ENCODE results near the gene CACNG3. TPM values are rescaled to one million over a fixed set of nuclear protein-coding genes. Genes with fewer than 3 reads are reported as not detected.

CACNG3 gene
- total and polyA plus RNA-seq, 2 experiments from 2014 or later = not detected

DNA sequence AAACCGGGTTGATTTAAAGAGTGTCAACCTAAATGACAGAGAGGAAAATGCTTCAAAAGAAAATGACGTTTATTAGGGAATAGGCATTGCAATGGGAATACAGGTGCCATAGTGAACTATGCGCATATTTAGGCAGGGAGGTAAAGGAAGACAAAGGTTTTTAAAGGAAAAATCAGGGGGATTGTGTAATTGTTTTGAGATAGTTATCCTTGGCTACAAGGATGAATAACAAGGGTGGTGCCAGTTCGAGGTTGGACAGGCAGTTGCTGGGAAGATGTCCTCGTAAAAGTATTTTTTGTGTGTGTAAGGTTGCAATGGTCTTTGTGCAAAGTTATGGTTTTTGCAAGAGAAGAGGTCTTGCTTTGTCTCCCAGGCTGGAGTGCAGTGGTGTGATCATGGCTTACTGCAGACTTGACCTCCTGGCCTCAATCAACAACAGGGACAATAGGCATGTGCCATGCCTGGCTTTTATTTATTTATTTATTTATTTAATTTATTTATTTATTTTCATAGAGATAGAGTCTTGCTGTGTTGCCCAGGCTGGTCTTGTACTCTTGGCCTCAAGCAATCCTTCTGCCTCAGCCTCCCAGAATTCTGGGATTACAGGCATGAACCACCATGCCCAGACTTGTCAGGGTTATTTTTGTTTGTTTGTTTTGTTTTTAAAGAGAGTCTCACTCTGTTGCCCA is 63.1 kb downstream of the CACNG3 start:
- Histone ChIP-seq H3K9me3 (ENCODE audit: low read depth) (no peaks in the 10 kb centered on the region), H3K36me3 (no peaks in the 10 kb centered on the region), H3K4me3 (no peak overlapping the region), H3K27ac (no peak overlapping the region), H3K4me1 (ENCODE audit: low read depth) (no peaks in the 10 kb centered on the region), H3K27me3 (no peaks in the 10 kb centered on the region)
- DNase-seq (ENCODE audit: low read depth in 1 of 2, low spot score in 1 of 2) = no peak
- TF ChIP-seq, protein P1, sequence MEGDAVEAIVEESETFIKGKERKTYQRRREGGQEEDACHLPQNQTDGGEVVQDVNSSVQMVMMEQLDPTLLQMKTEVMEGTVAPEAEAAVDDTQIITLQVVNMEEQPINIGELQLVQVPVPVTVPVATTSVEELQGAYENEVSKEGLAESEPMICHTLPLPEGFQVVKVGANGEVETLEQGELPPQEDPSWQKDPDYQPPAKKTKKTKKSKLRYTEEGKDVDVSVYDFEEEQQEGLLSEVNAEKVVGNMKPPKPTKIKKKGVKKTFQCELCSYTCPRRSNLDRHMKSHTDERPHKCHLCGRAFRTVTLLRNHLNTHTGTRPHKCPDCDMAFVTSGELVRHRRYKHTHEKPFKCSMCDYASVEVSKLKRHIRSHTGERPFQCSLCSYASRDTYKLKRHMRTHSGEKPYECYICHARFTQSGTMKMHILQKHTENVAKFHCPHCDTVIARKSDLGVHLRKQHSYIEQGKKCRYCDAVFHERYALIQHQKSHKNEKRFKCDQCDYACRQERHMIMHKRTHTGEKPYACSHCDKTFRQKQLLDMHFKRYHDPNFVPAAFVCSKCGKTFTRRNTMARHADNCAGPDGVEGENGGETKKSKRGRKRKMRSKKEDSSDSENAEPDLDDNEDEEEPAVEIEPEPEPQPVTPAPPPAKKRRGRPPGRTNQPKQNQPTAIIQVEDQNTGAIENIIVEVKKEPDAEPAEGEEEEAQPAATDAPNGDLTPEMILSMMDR (IDR thresholded peaks at IDR 0.05; ENCODE audit: low read depth, low read length) = no peak

DNA sequence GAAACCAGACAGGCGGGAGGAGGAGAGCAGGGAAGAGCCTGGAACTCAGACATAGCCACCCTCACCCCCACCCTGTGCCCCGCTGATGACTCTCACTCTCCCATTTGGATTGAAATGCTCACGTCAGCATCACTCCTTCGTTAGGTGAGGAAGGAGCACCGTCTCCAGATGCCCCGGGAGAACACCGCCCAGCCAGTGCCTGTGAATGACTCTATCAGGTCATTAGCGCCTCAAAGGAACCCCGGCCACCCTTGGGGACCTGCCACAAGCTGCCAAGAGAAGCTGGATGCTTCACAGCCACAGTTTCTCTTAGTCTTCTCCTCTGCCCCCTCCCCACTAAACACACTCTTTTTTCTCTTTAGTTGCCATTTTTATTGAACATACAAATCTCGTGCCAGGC is 66.0 kb downstream of the CACNG3 start:
- no peaks in the 10 kb centered on the region for H3K9me3 ChIP-seq (ENCODE audit: low read depth)
- H3K27me3 ChIP-seq = no peaks in the 10 kb centered on the region
- H3K36me3 ChIP-seq = no peaks in the 10 kb centered on the region
- no peak for DNase-seq (ENCODE audit: low read depth in 1 of 2, low spot score in 1 of 2)
- TF ChIP-seq, protein P1 (IDR thresholded peaks at IDR 0.05; ENCODE audit: low read depth, low read length) = no peak
- H3K4me1 ChIP-seq (ENCODE audit: low read depth) = no peaks in the 10 kb centered on the region
- no peak overlapping the region for H3K27ac ChIP-seq
- H3K4me3 ChIP-seq = no peak overlapping the region

DNA sequence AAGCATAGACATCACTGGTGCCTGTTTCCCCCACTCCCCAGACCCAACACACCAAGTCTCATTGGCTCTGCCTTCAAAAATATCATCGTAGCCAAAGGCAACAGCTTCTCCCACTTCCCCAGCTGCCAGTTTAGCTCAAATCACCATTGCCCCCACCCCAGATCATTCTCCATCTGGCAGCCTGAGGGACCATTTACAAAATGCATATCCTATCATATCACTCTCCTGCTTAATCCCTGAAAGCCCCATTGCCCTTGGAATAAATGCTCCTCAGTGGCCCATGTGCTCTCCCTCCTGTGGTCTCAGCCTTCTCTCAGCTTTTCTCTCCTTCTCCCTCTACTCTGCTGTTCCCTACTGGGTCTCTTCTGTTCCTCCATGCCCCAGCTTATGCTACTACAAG is 68.3 kb downstream of the CACNG3 start:
- TF ChIP-seq, protein P1 (IDR thresholded peaks at IDR 0.05; ENCODE audit: low read depth, low read length) = no peak
- Histone ChIP-seq H3K27me3 (peaks cover 3% of the 10 kb centered on the region), H3K27ac (no peak overlapping the region), H3K4me1 (ENCODE audit: low read depth) (no peaks in the 10 kb centered on the region), H3K9me3 (ENCODE audit: low read depth) (no peaks in the 10 kb centered on the region), H3K36me3 (no peaks in the 10 kb centered on the region), H3K4me3 (no peak overlapping the region)
- DNase-seq (ENCODE audit: low read depth in 1 of 2, low spot score in 1 of 2) = no peak

DNA sequence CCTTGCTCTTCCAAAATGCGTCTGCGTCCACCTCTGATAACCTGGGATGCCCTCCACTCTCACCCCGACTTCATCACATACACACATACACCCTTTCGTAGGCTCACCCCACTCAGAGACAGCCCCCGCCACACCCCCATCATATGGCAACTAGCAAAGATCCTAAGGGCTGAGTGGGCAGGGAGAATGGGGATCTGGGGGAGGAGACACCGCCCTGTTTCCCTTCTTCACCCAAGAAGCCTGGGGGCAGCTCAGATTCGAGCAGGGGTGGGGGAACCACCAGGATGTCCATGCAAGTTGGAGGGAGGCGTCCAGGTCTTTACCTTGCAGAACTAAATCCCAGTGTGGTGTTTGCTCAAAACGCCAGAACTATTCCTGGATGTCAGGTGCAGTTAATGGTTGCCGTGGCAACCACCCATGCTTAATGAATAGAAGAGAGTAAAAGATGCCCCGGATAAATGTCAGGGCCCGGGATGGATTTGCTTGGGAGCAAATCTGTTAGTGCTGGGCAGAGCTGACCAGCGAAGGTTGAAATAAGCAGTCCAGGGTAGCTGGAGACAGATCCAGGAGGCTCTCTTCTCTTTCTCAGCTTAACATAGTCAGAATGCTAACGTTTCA is 72.8 kb downstream of the CACNG3 start:
- Histone ChIP-seq H3K4me3 (no peak overlapping the region), H3K27me3 (peaks cover 3% of the 10 kb centered on the region), H3K9me3 (ENCODE audit: low read depth) (no peaks in the 10 kb centered on the region), H3K36me3 (no peaks in the 10 kb centered on the region), H3K27ac (no peak overlapping the region), H3K4me1 (ENCODE audit: low read depth) (no peaks in the 10 kb centered on the region)
- TF ChIP-seq, protein P1 (IDR thresholded peaks at IDR 0.05; ENCODE audit: low read depth, low read length) = no peak
- no peak for DNase-seq (ENCODE audit: low read depth in 1 of 2, low spot score in 1 of 2)

DNA sequence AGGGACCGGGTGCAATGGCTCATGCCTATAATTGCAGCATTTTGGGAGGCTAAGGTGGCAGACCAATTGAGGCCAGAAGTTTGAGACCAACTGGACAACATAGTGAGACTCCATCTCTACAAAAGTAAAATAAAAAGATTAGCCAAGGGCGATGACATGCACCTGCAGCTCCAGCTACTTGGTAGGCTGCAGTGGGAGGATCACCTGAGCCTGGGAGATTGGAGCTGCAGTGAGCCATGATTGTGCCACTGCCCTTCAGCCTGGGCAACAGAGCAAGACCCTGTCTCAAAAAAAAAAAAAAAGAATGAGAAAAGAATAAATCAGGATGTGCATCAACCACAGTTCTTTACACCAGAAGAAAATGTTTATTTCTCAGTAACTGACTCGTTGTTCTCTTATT is 76.0 kb downstream of the CACNG3 start:
- Histone ChIP-seq H3K4me3 (no peak overlapping the region), H3K27ac (no peak overlapping the region), H3K36me3 (no peaks in the 10 kb centered on the region), H3K27me3 (peaks cover 3% of the 10 kb centered on the region), H3K4me1 (ENCODE audit: low read depth) (no peaks in the 10 kb centered on the region), H3K9me3 (ENCODE audit: low read depth) (no peaks in the 10 kb centered on the region)
- DNase-seq (ENCODE audit: low read depth in 1 of 2, low spot score in 1 of 2) = no peak
- TF ChIP-seq, protein P1 (IDR thresholded peaks at IDR 0.05; ENCODE audit: low read depth, low read length) = no peak
